Stimulated activated CD4-positive, alpha-beta T cell treated with anti-CD3 and anti-CD28 coated beads, Interleukin-1b, Interleukin-23, amount 100 ng/mL, for 4 hours (primary cell): ENCODE data around the gene PDIA6.
A peak's percentile ranks its signal among the peaks of the same experiment; 100 is the strongest.

Experiments
- DNase-seq, 2 donors: peaks; one replicate each; pipeline ENCODE4 v3.0.0-alpha.2; 2020; ENCODE audit warnings: low read depth in 2 of 2

PDIA6 gene, protein sequence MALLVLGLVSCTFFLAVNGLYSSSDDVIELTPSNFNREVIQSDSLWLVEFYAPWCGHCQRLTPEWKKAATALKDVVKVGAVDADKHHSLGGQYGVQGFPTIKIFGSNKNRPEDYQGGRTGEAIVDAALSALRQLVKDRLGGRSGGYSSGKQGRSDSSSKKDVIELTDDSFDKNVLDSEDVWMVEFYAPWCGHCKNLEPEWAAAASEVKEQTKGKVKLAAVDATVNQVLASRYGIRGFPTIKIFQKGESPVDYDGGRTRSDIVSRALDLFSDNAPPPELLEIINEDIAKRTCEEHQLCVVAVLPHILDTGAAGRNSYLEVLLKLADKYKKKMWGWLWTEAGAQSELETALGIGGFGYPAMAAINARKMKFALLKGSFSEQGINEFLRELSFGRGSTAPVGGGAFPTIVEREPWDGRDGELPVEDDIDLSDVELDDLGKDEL

GRCh38 chr2:10812362-10813162 is at the start of gene PDIA6:
Gene PDIA6 (minus strand): TSS chr2:10812785. CDS start chr2:10812696, 89 bp downstream.
- DNase-seq, result peak; percentile 90 to 91

DNA sequence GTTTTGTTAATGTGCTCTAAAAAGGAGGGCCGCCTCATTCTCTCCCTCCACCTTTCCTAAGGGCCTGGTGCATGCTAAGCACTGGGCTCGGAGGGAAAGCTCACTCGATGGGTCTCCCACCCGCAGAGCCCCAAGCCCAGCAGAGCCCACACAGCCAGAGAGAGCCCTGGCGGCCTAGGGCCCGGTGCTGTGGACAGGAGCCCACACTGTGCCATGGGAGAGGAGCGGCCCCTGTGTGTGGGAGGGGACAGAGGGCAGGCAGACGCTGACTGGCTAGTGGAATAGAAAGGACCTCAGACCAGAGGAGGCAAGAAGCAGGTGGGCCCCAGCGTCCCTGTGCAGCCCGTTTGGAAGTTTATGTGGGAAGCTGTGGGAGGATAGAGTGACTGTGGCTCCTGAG is 49.7 kb upstream of the PDIA6 start:
- DNase-seq, result no peak

DNA sequence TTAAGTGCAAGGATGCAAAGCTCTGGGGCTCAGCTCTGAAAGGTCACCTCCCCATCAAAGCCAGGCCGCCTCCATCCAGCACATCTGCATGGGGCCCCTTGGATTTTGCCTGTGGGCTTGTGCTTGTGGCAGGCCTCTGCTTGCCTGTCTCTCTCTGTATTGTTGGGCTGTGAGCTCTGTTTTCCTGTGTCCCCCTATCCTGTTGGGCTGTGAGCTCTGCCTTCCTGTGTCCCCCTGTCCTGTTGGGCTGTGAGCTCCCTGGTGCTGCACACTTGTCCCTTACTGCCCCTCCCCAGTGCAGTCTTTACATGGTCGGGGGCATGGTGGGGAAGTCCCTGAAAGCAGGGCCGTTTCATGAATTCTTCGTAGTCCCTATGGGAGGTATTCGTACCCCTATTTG is 49.2 kb upstream of the PDIA6 start:
- no peak for DNase-seq

DNA sequence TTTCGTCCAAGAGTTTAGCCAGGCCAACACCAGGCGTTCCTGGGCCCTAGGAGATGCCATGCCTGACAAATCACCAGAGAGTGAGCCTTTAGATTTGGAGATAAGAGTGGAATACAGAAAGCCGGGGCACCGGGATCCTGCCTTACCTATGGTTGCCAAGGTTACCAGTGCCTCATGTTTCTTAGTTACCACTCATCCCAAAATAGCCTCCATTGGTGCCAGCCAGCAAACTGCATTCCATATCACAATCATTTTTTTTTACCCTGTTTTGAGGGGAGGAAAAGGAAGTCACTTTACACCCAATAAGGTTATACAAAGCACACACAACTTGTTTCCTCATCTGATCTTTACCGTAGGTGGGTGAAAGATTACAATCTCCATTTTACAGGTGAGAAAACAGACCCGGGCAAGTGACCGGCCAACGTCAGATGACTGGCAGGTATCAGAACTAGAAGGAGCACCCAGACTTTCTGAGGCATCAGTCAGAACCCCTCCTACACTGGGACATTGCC is 48.3 kb upstream of the PDIA6 start:
- no peak for DNase-seq

DNA sequence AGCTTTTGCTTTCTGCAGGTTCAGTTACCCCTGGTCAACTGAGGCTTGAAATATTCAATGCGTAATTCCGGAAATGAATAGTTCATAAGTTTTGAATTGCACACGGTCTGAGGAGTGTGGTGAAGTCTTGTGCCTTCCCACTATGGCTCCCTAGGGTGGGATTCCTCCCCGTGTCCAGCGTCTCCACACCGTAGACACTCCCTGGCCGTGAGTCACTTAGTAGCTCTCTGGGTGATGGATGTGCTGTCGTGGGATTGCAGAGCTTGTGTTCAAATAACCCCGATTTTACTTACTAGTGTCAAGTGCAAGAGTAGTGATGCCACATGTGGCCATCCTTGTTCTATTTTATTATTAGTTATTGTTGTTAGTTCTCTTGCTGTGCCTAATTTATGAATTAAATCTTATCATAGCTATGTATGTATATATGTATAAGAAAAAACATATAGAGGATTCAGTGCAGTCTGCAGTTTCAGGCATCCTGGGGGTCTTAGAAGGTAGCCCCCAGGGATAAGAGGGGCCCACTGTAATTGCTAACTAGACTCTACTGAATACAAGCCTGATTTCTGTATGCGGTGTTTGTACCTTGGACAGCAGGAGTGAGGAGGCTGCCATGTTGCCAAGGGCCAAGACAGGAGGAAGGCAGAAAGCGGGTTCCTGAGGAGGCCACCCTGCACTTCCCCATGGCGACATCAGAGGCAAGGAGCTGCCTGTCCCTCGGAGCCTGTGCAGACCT is 47.7 kb upstream of the PDIA6 start:
- no peak for DNase-seq

DNA sequence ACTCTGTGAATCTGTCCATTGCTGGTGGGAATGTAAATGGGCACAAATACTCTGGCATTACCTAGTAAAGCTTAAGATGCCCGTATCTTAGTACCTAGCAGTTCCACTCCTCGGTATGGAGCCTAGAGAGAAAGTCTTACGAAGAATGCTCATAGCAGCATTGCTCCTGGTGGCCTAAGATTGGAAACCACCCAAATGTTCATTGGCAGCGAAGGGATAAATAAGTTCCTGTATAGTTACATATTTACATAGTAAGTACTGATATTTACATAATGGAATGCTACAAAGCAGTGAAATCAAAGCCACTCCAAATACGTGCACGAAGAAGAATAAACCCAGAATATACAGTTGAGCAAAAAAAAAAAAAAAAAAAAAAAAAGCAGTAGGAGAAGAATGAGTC is 46.7 kb upstream of the PDIA6 start:
- DNase-seq, result no peak

- no peak for DNase-seq
These were observed 36.0 kb upstream of the PDIA6 start for GRCh38 chr2:10848541-10848940.

DNA sequence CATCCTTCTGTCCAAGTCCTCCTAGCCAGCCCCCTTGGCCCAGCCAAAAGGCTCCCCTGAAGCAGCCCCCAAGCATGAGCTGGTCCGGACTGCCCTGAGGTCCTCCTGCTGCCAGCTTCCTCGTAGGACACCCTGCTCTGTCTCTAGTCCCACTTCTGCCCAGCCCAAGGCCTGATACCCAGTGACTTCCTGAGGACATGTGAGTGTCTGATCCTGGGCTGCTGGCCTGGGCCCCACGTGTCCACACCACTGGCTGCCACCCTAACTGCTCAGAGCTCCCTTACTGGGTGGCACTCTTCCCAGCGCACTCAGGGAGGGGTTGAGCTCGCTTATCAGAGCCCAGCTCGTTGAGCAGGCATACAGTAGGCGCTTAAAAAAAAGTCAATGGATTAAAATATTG is 34.4 kb upstream of the PDIA6 start:
- DNase-seq, result no peak

GRCh38 chr2:10846110-10846861 is 33.7 kb upstream of the PDIA6 start:
- no peak for DNase-seq

DNA sequence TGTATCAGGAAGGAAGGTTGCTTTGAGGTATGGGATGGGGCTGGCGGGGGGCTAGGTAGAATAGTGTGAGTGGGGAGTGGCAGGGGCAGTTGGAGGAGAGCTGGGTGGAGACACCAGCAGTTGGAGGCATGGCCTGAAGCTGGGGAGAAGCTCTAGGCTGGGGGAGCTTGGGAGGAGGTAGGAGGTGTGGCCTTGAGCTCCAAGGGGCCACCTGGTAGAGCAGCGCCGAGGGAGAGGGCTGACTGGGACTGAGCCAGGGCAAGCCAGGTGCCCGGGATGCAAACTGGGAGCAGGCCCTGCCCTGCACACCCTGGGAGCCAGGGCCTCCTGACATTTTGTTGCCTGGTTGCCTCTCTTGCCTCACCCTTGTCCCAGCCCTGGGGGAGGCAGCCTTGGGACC is 33.1 kb upstream of the PDIA6 start:
- DNase-seq, result no peak

DNA sequence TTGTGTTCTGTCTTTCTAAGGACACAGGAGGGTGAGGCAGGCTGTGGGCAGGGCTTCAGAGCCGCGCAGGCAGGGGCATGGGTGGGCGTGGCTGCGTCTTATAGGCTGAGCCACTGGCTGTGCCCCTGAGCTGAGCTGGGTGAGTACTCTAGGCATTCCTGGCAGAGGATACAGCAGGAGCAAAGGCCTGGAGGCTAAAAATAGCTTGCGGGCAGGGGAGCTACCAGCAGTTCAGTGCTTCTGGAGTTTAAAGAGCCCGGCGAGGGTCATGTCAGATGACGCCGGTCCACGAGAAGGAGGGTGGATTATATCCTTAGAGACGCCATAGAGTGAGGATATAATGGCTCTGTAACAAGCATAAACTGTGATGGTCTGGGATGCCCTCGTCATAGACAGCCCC is 31.5 kb upstream of the PDIA6 start:
- DNase-seq, result no peak

DNA sequence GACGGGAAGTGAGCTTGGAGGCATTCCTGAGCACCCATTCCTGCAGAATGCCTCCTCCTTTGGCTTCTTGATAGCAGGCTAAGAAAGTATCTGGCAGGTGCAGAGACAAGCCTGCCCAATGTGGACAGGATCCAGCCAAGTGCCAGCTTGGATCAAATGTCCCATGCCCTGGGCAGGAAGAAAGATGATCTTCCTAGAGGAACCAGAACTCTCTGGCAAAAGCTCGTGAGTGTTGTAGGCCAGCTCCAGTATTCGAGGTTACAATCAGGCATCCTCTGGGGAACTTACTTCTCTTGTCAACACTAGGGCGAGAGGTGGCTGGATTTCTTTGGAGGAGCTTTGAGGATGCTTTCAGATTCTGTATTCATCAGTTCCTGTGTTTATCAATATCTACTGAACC is 29.9 kb upstream of the PDIA6 start:
- DNase-seq, result no peak

GRCh38 chr2:10841547-10842219 is 29.1 kb upstream of the PDIA6 start:
- no peak for DNase-seq

- no peak for DNase-seq
These were observed 27.2 kb upstream of the PDIA6 start for GRCh38 chr2:10839813-10840212.

GRCh38 chr2:10838734-10839133 is 26.1 kb upstream of the PDIA6 start:
- DNase-seq, result no peak

- no peak for DNase-seq
These were observed 25.0 kb upstream of the PDIA6 start for GRCh38 chr2:10837298-10838266.

GRCh38 chr2:10835052-10835970 is 22.7 kb upstream of the PDIA6 start:
- DNase-seq, result peak; percentile 72 to 83

GRCh38 chr2:10834068-10834655 is 21.6 kb upstream of the PDIA6 start:
- DNase-seq, result no peak
